OCI-LY1 (cell line): ENCODE data around the gene ASCL5.

Experiments used
- EZH2 ChIP-seq: fragments of 200-600 bp; sonication (generic), shearing (Covaris generic); IDR thresholded peaks from 2 replicates; pipeline ENCODE4 v1.8.0; 2017; ENCODE audit warnings: borderline replicate concordance, mixed run types, mild to moderate bottlenecking, antibody characterized with exemption, low read length, moderate library complexity, mixed read lengths
- TF ChIP-seq, protein P1 (sequence below): fragments of 200-600 bp; sonication (generic), shearing (Covaris generic); IDR thresholded peaks from 2 replicates; pipeline ENCODE4 v1.5.1; 2017; ENCODE audit warnings: mild to moderate bottlenecking, antibody characterized with exemption, low read length, moderate library complexity, mixed read lengths

DNA sequence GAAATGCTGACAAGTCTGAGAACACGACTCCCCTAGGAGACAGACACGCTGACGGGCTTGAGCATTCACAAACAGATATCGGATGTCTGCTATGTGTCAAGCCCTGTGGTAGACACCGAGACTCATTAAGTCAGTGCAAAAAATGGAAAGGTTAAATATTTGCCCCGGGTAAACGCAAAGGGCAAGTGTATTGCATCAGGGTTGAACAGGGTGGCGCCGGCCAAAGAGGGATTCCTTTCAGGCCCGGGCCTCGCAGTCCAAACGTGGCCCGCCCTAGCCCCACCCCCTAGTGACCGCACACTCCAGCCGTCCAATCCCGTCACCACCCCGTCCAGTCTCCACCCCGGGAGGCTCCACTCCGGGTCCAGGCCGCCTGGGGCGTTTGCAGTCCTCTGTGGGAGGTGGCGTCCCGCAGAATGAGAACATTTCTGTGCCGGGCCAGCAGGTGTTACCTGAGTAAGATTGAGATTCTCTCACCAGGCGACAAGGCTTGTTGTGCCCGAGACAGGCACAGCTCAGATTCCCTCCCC, 43.6 kb upstream of the ASCL5 start:
- TF ChIP-seq, protein P1, sequence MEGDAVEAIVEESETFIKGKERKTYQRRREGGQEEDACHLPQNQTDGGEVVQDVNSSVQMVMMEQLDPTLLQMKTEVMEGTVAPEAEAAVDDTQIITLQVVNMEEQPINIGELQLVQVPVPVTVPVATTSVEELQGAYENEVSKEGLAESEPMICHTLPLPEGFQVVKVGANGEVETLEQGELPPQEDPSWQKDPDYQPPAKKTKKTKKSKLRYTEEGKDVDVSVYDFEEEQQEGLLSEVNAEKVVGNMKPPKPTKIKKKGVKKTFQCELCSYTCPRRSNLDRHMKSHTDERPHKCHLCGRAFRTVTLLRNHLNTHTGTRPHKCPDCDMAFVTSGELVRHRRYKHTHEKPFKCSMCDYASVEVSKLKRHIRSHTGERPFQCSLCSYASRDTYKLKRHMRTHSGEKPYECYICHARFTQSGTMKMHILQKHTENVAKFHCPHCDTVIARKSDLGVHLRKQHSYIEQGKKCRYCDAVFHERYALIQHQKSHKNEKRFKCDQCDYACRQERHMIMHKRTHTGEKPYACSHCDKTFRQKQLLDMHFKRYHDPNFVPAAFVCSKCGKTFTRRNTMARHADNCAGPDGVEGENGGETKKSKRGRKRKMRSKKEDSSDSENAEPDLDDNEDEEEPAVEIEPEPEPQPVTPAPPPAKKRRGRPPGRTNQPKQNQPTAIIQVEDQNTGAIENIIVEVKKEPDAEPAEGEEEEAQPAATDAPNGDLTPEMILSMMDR = no peak
- TF ChIP-seq EZH2 = no peak
